GM12878 (cell line): ENCODE data around the gene TXNRD1. TPM values are rescaled to one million over a fixed set of nuclear protein-coding genes. Genes with fewer than 3 reads are reported as not detected.

Experiments used
- ATAC-seq: fragments of 200-7000 bp; cut with Tn5 transposase; 3 replicates; pipeline ENCODE4 v1.9.1; 2020; ENCODE audit warnings: mild to moderate bottlenecking, moderate library complexity
- BruUV-seq: library from RNA; stranded (reverse); fragments of 400-500 nt; replicated peaks from 2 replicates; lab custom pipeline; 2021; lab: Mats Ljungman, UMichigan
- CTCF ChIA-PET: fragments of 300-600 bp; sonication (Branson Sonifier 250); formaldehyde crosslinking; extraction: SDS; loops from one replicate; lab custom pipeline; 2021; ENCODE audit warnings: inconsistent platforms; lab: Yijun Ruan, JAX
- POLR2A ChIA-PET: fragments of 350-600 bp; formaldehyde crosslinking; extraction: SDS; loops from one replicate; lab custom pipeline; 2021; ENCODE audit warnings: inconsistent platforms; lab: Charles Lee
- RAD21 ChIA-PET: fragments of 300-600 bp; sonication (Branson Sonifier 250); formaldehyde crosslinking; loops from one replicate; lab custom pipeline; 2023; ENCODE audit warnings: antibody characterized with exemption; ENCODE audit not compliant: unreplicated experiment; lab: Charles Lee
- SMC1A ChIA-PET: fragments of 300-600 bp; sonication (Branson Sonifier 250); formaldehyde crosslinking; loops from one replicate; lab custom pipeline; 2023; ENCODE audit not compliant: unreplicated experiment, uncharacterized antibody; lab: Charles Lee
- DNase-seq: peaks from one replicate; pipeline ENCODE4 v3.0.0-alpha.2; 2011; ENCODE audit warnings: low read depth, low spot score
- FAIRE-seq: peaks from 3 replicates; lab custom pipeline; 2011; peaks lifted over from hg19 to GRCh38; lab: Jason Lieb, UNC
- H2AFZ ChIP-seq: 2 replicates; pipeline ENCODE4 v1.6.0; 2011; ENCODE audit warnings: low read depth, low read length, control low read depth; ENCODE audit not compliant: control insufficient read depth
- H3K27ac ChIP-seq: 2 replicates; pipeline ENCODE4 v1.5.1; 2011; ENCODE audit warnings: control low read depth; ENCODE audit not compliant: control insufficient read depth, insufficient read depth
- H3K27me3 ChIP-seq, 2 experiments: replicated peaks in 1 of 2; 2 replicates each; pipeline versions ENCODE4 v1.6.0 to v1.6.1; 2011; ENCODE audit warnings: low read length in 1 of 2; ENCODE audit not compliant: control insufficient read depth in 2 of 2, insufficient read depth in 2 of 2
- H3K36me3 ChIP-seq, 2 experiments: 2 replicates each; pipeline ENCODE4 v1.5.1; 2011; ENCODE audit warnings: low read length in 1 of 2; ENCODE audit not compliant: control insufficient read depth in 2 of 2, insufficient read depth in 2 of 2
- H3K4me1 ChIP-seq: 2 replicates; pipeline ENCODE4 v1.6.1; 2011; ENCODE audit warnings: mild to moderate bottlenecking, low read length, moderate library complexity, mixed read lengths; ENCODE audit not compliant: control insufficient read depth, insufficient read depth
- H3K4me2 ChIP-seq: 2 replicates; pipeline ENCODE4 v1.6.0; 2011; ENCODE audit warnings: control low read depth; ENCODE audit not compliant: control insufficient read depth, insufficient read depth
- H3K4me3 ChIP-seq: fragments of 200-600 bp; sonication (generic); 2 replicates; pipeline ENCODE4 v1.5.1; 2016
- H3K79me2 ChIP-seq: 2 replicates; pipeline ENCODE4 v1.6.0; 2011; ENCODE audit warnings: low read length; ENCODE audit not compliant: control insufficient read depth, insufficient read depth
- H3K9ac ChIP-seq: 2 replicates; pipeline ENCODE4 v1.8.0; 2011; ENCODE audit warnings: low read length, control low read depth, mixed read lengths; ENCODE audit not compliant: control insufficient read depth, insufficient read depth
- H3K9me3 ChIP-seq: replicated peaks from 3 replicates; pipeline ENCODE4 v1.5.1; 2011; ENCODE audit warnings: mild to moderate bottlenecking, low read length; ENCODE audit not compliant: control insufficient read depth, insufficient read depth
- H4K20me1 ChIP-seq: 2 replicates; pipeline ENCODE4 v1.6.0; 2011; ENCODE audit not compliant: control insufficient read depth, insufficient read depth
- CHD1 ChIP-seq: IDR thresholded peaks from 2 replicates; pipeline ENCODE4 v1.6.1; 2012; ENCODE audit warnings: low read depth, low read length, improper control_type of control experiment
- DPF2 ChIP-seq: fragments of 450-650 bp; IDR thresholded peaks from 2 replicates; pipeline ENCODE4 v1.6.1; 2017; ENCODE audit warnings: mild to moderate bottlenecking
- MTA2 ChIP-seq: fragments of 450-650 bp; IDR thresholded peaks from 2 replicates; pipeline ENCODE4 v1.6.1; 2016; ENCODE audit warnings: low read depth, mild to moderate bottlenecking, moderate library complexity
- MTA3 ChIP-seq: IDR thresholded peaks from 2 replicates; pipeline ENCODE4 v1.6.1; 2012; ENCODE audit warnings: low read length, inconsistent platforms, borderline replicate concordance
- MXI1 ChIP-seq: fragments of 150-350 bp; IDR thresholded peaks from 2 replicates; pipeline ENCODE4 v1.6.1; 2011; ENCODE audit warnings: low read depth, mild to moderate bottlenecking, inconsistent platforms, low read length, improper control_type of control experiment
- NR2F1 ChIP-seq: fragments of 450-650 bp; conservative IDR thresholded peaks from 2 replicates; pipeline ENCODE4 v1.6.1; 2017; ENCODE audit warnings: mild to moderate bottlenecking
- POLR2AphosphoS2 ChIP-seq: IDR thresholded peaks from 2 replicates; pipeline ENCODE4 v1.6.1; 2011; ENCODE audit warnings: low read depth, mild to moderate bottlenecking, low read length, improper control_type of control experiment, moderate library complexity
- POLR2AphosphoS5 ChIP-seq: IDR thresholded peaks from 2 replicates; pipeline ENCODE4 v1.6.1; 2011; ENCODE audit warnings: mild to moderate bottlenecking, low read length, inconsistent platforms
- SIN3A ChIP-seq: IDR thresholded peaks from 2 replicates; pipeline ENCODE4 v1.6.1; 2012; ENCODE audit warnings: low read depth, low read length, improper control_type of control experiment
- SRF ChIP-seq, 2 experiments: IDR thresholded peaks; 2 replicates each; pipeline ENCODE4 v1.6.1; 2011; ENCODE audit warnings: low read depth in 2 of 2, low read length in 2 of 2, mild to moderate bottlenecking in 1 of 2, moderate library complexity in 1 of 2
- STAT1 ChIP-seq: fragments of 450-650 bp; conservative IDR thresholded peaks from 2 replicates; pipeline ENCODE4 v1.6.1; 2014; ENCODE audit warnings: antibody characterized with exemption, mild to moderate bottlenecking
- TBL1XR1 ChIP-seq: IDR thresholded peaks from 2 replicates; pipeline ENCODE4 v1.6.1; 2012; ENCODE audit warnings: low read depth, low read length, improper control_type of control experiment
- WRNIP1 ChIP-seq: IDR thresholded peaks from 2 replicates; pipeline ENCODE4 v1.6.1; 2011; ENCODE audit warnings: low read depth, low read length, improper control_type of control experiment, borderline replicate concordance
- ZNF24 ChIP-seq: fragments of 450-650 bp; IDR thresholded peaks from 2 replicates; pipeline ENCODE4 v1.6.1; 2017; ENCODE audit warnings: antibody characterized with exemption, mild to moderate bottlenecking
- ZNF274 ChIP-seq: IDR thresholded peaks from one replicate; pipeline ENCODE4 v1.8.0; 2011; ENCODE audit not compliant: insufficient read length, insufficient read depth
- ZNF622 ChIP-seq: fragments of 450-650 bp; IDR thresholded peaks from 2 replicates; pipeline ENCODE4 v1.6.1; 2017; ENCODE audit warnings: mild to moderate bottlenecking, inconsistent platforms
- in situ Hi-C: fragments of 300-500 bp; cut with MboI; formaldehyde crosslinking; loops from 9 replicates; pipeline ENCODE4 v1.14.3; 2018; ENCODE audit warnings: mixed read lengths
- intact Hi-C: fragments of 100-400 bp; cut with micrococcal nuclease; formaldehyde crosslinking; loops from one replicate; pipeline ENCODE4 v1.14.2; 2022; ENCODE audit not compliant: unreplicated experiment
- polyA plus RNA-seq, 11 experiments: library from polyadenylated mRNA; depleted of rRNA in 4 of 11; unstranded in 6 of 11; stranded (reverse) in 5 of 11; fragments of >200 nt; fragmentation: Nextera tagmentation in 4 of 11; fragmentation: Illumina TruSeq in 1 of 11; extraction: Ambion mirVana in 4 of 11; extraction: Trizol in 1 of 11; gene quantifications; 1 replicate in 1 of 11; 2 replicates in 10 of 11; pipeline versions ENCODE4 v1.2.1 to v1.2.3, GENCODE V29; 2011 to 2016; ENCODE audit warnings: inconsistent platforms in 2 of 11, missing spikeins in 2 of 11, low read depth in 1 of 11
- total RNA-seq, 4 experiments: library from RNA; depleted of rRNA in 3 of 4; stranded (reverse); fragments of >200 nt in 3 of 4; fragmentation: Illumina TruSeq in 1 of 4; extraction: Trizol in 1 of 4; gene quantifications; 2 replicates each; pipeline versions ENCODE4 v1.2.1 to v1.2.3, GENCODE V29; 2013 to 2021
- TF ChIP-seq, protein P1 (sequence below): fragments of 450-650 bp; IDR thresholded peaks from 2 replicates; pipeline ENCODE4 v1.6.1; 2017; ENCODE audit warnings: mild to moderate bottlenecking, moderate library complexity
- TF ChIP-seq, protein P2 (sequence below): fragments of 450-650 bp; IDR thresholded peaks from 2 replicates; pipeline ENCODE4 v1.6.1; 2016; ENCODE audit warnings: mild to moderate bottlenecking

Gene TXNRD1
- total and polyA plus RNA-seq, 10 of the 15 experiments (the other 5 are each of a cell fraction or from before 2014, with no cell fraction given) = 52.6 to 84.6 (median 67.8) TPM

DNA sequence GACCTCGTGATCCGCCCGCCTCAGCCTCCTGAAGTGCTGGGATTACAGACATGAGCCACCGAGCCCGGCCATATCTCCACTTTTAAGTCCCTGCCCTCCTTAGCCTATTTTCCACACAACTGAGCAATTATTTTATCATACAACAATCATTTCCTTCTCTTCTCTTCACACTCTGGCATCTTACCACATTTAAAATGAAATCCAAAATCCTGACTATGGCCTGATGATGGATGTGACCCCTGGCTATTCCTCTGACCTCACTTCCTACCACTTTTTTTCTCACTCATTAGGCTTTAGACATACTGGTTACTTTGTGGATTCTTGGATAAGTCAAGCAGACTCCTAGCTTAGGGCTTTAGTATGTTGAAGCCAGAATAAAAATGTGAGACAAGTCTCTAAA lies 66.1 kb downstream of the TXNRD1 start (continued):
- TF ChIP-seq CHD1 = no peak

DNA sequence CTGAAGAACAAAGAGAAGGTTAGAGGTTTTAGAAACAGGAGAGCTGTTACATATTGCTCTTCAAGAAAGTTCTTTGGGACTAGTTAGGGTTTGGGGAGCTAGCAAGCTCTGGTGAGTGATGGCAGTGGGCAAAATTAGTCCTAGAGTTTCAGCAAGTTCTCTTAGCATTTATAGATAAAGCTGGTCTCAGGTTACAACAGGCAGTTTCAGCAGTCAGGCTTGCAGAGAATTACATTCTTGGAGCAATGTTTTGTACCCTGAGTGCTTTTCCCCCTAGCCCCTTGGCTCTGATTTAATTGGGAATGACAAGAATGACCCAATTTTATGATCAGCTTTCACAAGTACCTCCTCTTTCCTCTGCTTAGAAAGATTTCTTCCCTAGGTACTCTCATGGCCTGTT lies 66.5 kb downstream of the TXNRD1 start:
- H3K4me2 ChIP-seq = no peak overlapping the region
- no peak overlapping the region for H3K27ac ChIP-seq
- H3K4me1 ChIP-seq = peaks cover 8% of the 10 kb centered on the region
- ATAC-seq (no peak), DNase-seq (no peak), FAIRE-seq (no peak)
- RAD21 ChIA-PET = no interaction called here
- no peak overlapping the region for H2AFZ ChIP-seq
- H3K27me3 ChIP-seq = no peaks in the 10 kb centered on the region
- H3K9me3 ChIP-seq = no peaks in the 10 kb centered on the region
- CTCF ChIA-PET = interaction anchor here (0.6 kb wide), 1 partner anchor 344 kb away, joined by 3 read pairs; no protein-coding TSS in a partner anchor
- POLR2A ChIA-PET = no interaction called here
- intact Hi-C loops (loop anchor here (10.0 kb wide), 2 partner anchors 217 to 317 kb away; partner anchors contain the start of genes HCFC2 and TDG), in situ Hi-C loops (no loop called here)
- no peak overlapping the region for H3K4me3 ChIP-seq
- no TSS peak for BruUV-seq
- H3K36me3 ChIP-seq = no peaks in the 10 kb centered on the region
- SMC1A ChIA-PET = no interaction called here
- H3K9ac ChIP-seq = no peak overlapping the region
- H3K79me2 ChIP-seq = peaks cover under 1% of the 10 kb centered on the region
- TF ChIP-seq, protein P1, sequence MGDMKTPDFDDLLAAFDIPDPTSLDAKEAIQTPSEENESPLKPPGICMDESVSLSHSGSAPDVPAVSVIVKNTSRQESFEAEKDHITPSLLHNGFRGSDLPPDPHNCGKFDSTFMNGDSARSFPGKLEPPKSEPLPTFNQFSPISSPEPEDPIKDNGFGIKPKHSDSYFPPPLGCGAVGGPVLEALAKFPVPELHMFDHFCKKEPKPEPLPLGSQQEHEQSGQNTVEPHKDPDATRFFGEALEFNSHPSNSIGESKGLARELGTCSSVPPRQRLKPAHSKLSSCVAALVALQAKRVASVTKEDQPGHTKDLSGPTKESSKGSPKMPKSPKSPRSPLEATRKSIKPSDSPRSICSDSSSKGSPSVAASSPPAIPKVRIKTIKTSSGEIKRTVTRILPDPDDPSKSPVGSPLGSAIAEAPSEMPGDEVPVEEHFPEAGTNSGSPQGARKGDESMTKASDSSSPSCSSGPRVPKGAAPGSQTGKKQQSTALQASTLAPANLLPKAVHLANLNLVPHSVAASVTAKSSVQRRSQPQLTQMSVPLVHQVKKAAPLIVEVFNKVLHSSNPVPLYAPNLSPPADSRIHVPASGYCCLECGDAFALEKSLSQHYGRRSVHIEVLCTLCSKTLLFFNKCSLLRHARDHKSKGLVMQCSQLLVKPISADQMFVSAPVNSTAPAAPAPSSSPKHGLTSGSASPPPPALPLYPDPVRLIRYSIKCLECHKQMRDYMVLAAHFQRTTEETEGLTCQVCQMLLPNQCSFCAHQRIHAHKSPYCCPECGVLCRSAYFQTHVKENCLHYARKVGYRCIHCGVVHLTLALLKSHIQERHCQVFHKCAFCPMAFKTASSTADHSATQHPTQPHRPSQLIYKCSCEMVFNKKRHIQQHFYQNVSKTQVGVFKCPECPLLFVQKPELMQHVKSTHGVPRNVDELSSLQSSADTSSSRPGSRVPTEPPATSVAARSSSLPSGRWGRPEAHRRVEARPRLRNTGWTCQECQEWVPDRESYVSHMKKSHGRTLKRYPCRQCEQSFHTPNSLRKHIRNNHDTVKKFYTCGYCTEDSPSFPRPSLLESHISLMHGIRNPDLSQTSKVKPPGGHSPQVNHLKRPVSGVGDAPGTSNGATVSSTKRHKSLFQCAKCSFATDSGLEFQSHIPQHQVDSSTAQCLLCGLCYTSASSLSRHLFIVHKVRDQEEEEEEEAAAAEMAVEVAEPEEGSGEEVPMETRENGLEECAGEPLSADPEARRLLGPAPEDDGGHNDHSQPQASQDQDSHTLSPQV = no peak
- TF ChIP-seq ZNF24 (no peak), NR2F1 (no peak), MTA2 (no peak), MTA3 (no peak), SIN3A (no peak), ZNF622 (no peak), STAT1 (no peak), WRNIP1 (no peak), SRF (IDR thresholded peaks at IDR 0.05; ENCODE audit: low read depth in 2 of 2, low read length in 2 of 2) (no peak), MXI1 (no peak), CHD1 (no peak), DPF2 (no peak), ZNF274 (no peak), POLR2AphosphoS2 (no peak), TBL1XR1 (no peak), POLR2AphosphoS5 (no peak)
- TF ChIP-seq, protein P2, sequence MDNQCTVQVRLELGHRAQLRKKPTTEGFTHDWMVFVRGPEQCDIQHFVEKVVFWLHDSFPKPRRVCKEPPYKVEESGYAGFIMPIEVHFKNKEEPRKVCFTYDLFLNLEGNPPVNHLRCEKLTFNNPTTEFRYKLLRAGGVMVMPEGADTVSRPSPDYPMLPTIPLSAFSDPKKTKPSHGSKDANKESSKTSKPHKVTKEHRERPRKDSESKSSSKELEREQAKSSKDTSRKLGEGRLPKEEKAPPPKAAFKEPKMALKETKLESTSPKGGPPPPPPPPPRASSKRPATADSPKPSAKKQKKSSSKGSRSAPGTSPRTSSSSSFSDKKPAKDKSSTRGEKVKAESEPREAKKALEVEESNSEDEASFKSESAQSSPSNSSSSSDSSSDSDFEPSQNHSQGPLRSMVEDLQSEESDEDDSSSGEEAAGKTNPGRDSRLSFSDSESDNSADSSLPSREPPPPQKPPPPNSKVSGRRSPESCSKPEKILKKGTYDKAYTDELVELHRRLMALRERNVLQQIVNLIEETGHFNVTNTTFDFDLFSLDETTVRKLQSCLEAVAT = no peak
- H4K20me1 ChIP-seq = no peaks in the 10 kb centered on the region
